LNCaP clone FGC (cell line): ENCODE results near the gene RNASEH2B.

Source experiments
- DNase-seq: peaks from one replicate; pipeline ENCODE4 v3.0.0-alpha.2; 2011; ENCODE audit warnings: low read depth
- H3K4me3 ChIP-seq: 2 replicates; pipeline ENCODE4 v1.5.1; 2011; ENCODE audit warnings: mild to moderate bottlenecking, low read depth, low read length, control low read depth
- TF ChIP-seq, protein P1 (sequence below): IDR thresholded peaks from 2 replicates; pipeline ENCODE4 v1.5.1; 2012; ENCODE audit warnings: mild to moderate bottlenecking; ENCODE audit not compliant: control insufficient read depth, insufficient read depth; ENCODE audit errors: extremely low read depth

RNASEH2B gene

DNA sequence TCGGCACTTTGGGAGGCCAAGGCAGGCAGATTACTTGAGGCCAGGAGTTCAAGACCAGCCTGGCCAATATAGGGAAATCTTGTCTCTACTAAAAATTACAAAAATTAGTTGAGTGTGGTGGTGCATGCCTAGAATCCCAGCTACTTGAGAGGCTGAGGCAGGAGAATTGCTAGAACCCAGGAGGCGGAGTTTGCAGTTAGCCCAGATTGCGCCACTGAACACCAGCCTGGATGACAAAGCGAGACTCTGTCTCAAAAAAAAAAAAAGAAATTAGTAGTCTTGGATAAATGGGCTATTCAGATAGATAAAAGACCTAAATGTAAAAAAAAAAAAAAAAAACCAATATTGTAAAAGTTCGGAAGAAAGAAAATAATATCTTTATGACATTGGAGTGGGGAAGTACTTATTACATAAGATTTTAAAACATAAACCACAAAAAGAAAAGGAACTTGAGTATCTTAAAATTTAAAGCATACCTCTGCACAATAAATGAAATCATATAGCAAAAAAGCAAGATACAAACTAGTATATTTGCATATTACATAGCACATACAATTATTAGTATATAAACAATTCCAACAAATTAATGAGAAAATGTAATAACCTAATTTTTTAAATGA is 26.7 kb upstream of the RNASEH2B start:
- TF ChIP-seq, protein P1, sequence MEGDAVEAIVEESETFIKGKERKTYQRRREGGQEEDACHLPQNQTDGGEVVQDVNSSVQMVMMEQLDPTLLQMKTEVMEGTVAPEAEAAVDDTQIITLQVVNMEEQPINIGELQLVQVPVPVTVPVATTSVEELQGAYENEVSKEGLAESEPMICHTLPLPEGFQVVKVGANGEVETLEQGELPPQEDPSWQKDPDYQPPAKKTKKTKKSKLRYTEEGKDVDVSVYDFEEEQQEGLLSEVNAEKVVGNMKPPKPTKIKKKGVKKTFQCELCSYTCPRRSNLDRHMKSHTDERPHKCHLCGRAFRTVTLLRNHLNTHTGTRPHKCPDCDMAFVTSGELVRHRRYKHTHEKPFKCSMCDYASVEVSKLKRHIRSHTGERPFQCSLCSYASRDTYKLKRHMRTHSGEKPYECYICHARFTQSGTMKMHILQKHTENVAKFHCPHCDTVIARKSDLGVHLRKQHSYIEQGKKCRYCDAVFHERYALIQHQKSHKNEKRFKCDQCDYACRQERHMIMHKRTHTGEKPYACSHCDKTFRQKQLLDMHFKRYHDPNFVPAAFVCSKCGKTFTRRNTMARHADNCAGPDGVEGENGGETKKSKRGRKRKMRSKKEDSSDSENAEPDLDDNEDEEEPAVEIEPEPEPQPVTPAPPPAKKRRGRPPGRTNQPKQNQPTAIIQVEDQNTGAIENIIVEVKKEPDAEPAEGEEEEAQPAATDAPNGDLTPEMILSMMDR, result no peak
- no peak overlapping the region for H3K4me3 ChIP-seq
- no peak for DNase-seq

DNA sequence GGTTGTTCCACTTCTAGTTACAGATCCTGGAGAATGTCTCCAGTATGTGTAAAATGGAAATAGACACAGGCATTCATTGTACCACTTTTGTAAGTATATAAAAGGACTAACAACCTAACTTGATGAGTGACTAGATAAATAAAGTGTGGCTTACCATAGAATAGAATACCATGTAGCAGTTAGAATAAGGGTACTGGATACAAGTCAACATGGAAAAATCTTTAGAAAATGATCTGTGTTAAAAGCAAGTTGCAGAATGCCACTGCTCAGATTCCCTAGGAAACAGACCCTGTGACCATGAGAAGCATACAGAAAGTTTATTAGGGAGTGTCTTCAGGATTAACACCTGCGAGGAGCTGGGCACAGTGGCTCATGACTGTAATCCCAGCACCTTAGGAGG is 25.9 kb upstream of the RNASEH2B start:
- no peak overlapping the region for H3K4me3 ChIP-seq
- TF ChIP-seq, protein P1, result no peak
- DNase-seq, result no peak

DNA sequence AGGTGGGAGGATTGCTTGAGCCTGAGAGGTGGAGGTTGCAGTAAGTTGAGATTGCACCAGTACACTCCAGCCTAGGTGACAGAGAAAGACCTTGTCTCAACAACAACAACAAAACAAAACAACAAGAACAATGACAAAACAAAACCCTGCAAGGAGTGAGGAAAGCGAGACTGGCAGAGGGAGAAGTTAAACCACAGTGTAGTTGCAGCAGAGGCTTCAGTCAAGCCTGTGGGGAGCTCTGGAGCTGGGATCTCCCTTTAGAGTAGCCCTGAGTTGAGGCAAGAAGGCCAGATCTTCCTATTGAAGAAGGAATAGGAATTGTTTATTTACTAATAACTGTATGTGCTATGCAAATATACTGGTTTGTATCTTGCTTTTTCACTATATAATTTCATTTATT is 25.3 kb upstream of the RNASEH2B start:
- TF ChIP-seq, protein P1, result no peak
- DNase-seq, result no peak
- no peak overlapping the region for H3K4me3 ChIP-seq

DNA sequence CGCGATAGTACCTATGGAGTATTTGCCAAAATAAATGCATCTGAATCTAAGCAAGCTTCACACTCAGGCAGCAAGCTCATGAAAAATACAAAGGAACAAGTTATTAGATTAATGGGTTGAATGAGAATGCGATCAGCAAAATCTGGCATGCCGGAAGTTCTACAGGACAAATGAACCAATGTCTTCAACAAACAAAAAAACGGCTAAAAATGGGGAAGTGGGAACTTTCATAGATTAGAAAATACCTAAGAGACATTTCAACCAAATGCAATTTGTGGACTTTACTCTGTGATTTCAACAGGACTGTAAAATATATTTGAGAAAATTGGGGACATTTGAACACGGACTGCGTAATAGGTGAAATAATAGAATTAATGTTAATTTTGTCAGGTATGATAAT is 22.4 kb upstream of the RNASEH2B start:
- H3K4me3 ChIP-seq, result no peak overlapping the region
- DNase-seq, result no peak
- TF ChIP-seq, protein P1, result no peak

DNA sequence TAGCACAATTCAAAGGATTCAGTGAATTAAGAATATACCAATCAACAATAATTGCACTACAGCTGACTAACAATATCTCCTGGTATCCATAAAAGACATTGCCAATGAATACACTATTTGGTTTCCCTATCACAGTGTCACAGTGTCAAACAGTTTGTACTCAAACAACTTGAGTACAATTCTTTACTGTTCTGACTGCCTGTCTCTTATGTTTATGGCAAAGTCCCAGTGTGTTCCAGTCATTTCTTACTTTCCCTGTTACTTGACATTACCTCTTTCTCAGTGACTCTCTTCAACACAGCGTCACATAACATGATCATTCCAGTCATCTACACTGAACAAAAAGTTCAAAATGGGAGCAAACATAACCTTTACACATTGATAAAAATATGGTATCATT is 21.2 kb upstream of the RNASEH2B start:
- DNase-seq, result no peak
- H3K4me3 ChIP-seq, result no peak overlapping the region
- TF ChIP-seq, protein P1, result no peak

DNA sequence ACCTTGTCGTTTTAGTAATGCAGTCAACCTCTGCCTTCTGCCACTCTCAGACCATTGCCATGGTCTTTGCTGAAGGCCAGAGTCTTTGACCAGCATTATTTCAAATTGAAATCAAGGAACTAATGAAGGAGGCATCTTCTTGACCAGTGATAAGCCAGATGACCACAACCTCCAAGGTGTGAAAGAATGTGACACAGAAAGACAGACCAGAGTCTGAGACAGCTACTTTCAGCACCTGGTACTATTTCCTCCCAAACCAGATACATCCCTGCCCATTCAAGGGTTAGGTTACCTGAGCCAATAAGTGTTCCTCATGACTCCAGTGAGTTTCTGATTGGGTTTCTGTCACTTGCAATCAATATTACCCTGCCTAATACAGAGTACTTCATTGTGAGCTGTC is 20.3 kb upstream of the RNASEH2B start:
- TF ChIP-seq, protein P1, result no peak
- no peak for DNase-seq
- no peak overlapping the region for H3K4me3 ChIP-seq

DNA sequence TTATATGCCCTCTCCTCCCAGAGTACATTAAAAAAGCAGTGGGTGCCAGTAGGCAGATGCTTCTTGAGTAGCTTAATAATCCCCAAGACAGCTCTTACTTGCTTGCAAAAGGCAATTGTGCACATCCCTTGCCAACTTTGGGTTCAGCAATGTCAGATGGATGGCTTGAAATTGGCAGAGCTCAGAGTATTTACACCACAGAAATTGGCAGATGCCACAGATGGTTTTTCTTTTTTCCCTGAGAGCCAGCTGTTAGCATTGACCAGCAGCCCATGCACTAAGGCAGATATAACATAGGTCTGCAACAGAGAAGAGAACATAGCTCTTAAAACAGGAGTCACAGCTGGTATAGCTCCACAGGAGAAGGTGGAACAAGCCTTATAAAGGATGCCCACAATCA is 18.4 kb upstream of the RNASEH2B start:
- H3K4me3 ChIP-seq, result no peak overlapping the region
- TF ChIP-seq, protein P1, result no peak
- DNase-seq, result no peak
